NCI-H1417 treated with DMSO at 0.1 percent for 48 hours (cell line): ENCODE data around the gene TRIM47.

ENCODE experiments used
- DNase-seq: peaks from one replicate; lab custom pipeline; 2025; lab: John Stamatoyannopoulos, UW

TRIM47 gene

GRCh38 chr17:75846692-75847613 is 31.4 kb downstream of the TRIM47 start:
- DNase-seq = no peak

- no peak for DNase-seq
Observed at GRCh38 chr17:75845933-75846691, 32.3 kb downstream of the TRIM47 start.

GRCh38 chr17:75845058-75845711 is 33.2 kb downstream of the TRIM47 start:
- no peak for DNase-seq

GRCh38 chr17:75844530-75845057 is 33.8 kb downstream of the TRIM47 start:
- DNase-seq = no peak

- DNase-seq = no peak
Observed at GRCh38 chr17:75843577-75844529, 34.5 kb downstream of the TRIM47 start, which contains the start of gene UNC13D. TSS of gene UNC13D (minus strand) at chr17:75844404. CDS start at chr17:75844337, 67 bp downstream.

- DNase-seq = no peak
Observed at GRCh38 chr17:75842963-75843576, 35.3 kb downstream of the TRIM47 start.

- no peak for DNase-seq
Observed at GRCh38 chr17:75842411-75842810, 36.0 kb downstream of the TRIM47 start.

- DNase-seq = no peak
Observed at GRCh38 chr17:75840799-75841164, 37.6 kb downstream of the TRIM47 start.

- no peak for DNase-seq
Observed at GRCh38 chr17:75839942-75840798, 38.2 kb downstream of the TRIM47 start.

GRCh38 chr17:75838410-75838809 is 40.0 kb downstream of the TRIM47 start:
- no peak for DNase-seq

GRCh38 chr17:75837899-75838298 is 40.5 kb downstream of the TRIM47 start:
- no peak for DNase-seq

GRCh38 chr17:75836605-75837004 is 41.8 kb downstream of the TRIM47 start:
- no peak for DNase-seq

GRCh38 chr17:75835654-75835987 is 42.8 kb downstream of the TRIM47 start:
- no peak for DNase-seq

GRCh38 chr17:75834928-75835653 is 43.3 kb downstream of the TRIM47 start:
- no peak for DNase-seq

GRCh38 chr17:75834279-75834920 is 44.0 kb downstream of the TRIM47 start:
- no peak for DNase-seq

GRCh38 chr17:75832652-75833400 is 45.6 kb downstream of the TRIM47 start:
- DNase-seq = no peak

GRCh38 chr17:75832164-75832651 is 46.2 kb downstream of the TRIM47 start:
- no peak for DNase-seq
